Vagina (tissue), 2 donors: ENCODE data around the gene FAF1. TPM values are rescaled to one million over a fixed set of nuclear protein-coding genes. Genes with fewer than 3 reads are reported as not detected.
"Not testable (repeated sequence)": the region's sequence is repeated elsewhere in the genome, so short reads cannot be mapped to it uniquely, and the experiment has no call there.

ENCODE experiments used
- DNase-seq, 2 donors: peaks; one replicate each; pipeline ENCODE4 v3.0.0-alpha.2; 2017; ENCODE audit errors: extremely low spot score in 2 of 2
- H3K27ac ChIP-seq: fragments of 200-600 bp; sonication (generic); one replicate; pipeline ENCODE4 v1.5.1; 2019
- H3K27me3 ChIP-seq: fragments of 200-600 bp; sonication (generic); one replicate; pipeline ENCODE4 v1.5.1; 2019
- H3K36me3 ChIP-seq, 2 donors: fragments of 200-600 bp; sonication (generic); one replicate each; pipeline ENCODE4 v1.5.1; 2017 to 2019
- H3K4me1 ChIP-seq: fragments of 200-600 bp; sonication (generic); one replicate; pipeline ENCODE4 v1.5.1; 2019
- H3K4me3 ChIP-seq, 2 donors: fragments of 200-600 bp; sonication (generic); 1 replicate in 1 of 2; 2 replicates in 1 of 2; pipeline ENCODE4 v1.5.1; 2016 to 2019
- H3K9me3 ChIP-seq: fragments of 200-600 bp; sonication (generic); one replicate; pipeline ENCODE4 v1.5.1; 2019
- CTCF ChIP-seq, 3 experiments: fragments of 450-650 bp in 2 of 3; fragments of 200-600 bp in 1 of 3; sonication (generic) in 1 of 3; IDR thresholded peaks; one replicate each; pipeline ENCODE4 v1.5.1; 2017 to 2019; ENCODE audit warnings: antibody characterized with exemption in 3 of 3, mild to moderate bottlenecking in 2 of 3, moderate library complexity in 2 of 3
- POLR2A ChIP-seq, 2 donors: fragments of 450-650 bp; IDR thresholded peaks; one replicate each; pipeline ENCODE4 v1.6.1; 2017; ENCODE audit warnings: antibody characterized with exemption in 2 of 2, mild to moderate bottlenecking in 2 of 2, moderate library complexity in 2 of 2
- POLR2AphosphoS5 ChIP-seq, 2 donors: sonication (generic); formaldehyde crosslinking; IDR thresholded peaks; one replicate each; pipeline ENCODE4 v1.9.0; 2017; ENCODE audit warnings: antibody characterized with exemption in 2 of 2, mild to moderate bottlenecking in 2 of 2, low read depth in 1 of 2; ENCODE audit not compliant: insufficient read depth in 1 of 2
- intact Hi-C: fragments of 100-400 bp; cut with DNase I; formaldehyde crosslinking; loops from one replicate; pipeline ENCODE4 v1.15.1; 2023
- total RNA-seq: library from RNA; depleted of rRNA; stranded (reverse); fragments of >200 nt; gene quantifications from one replicate; pipeline ENCODE4 v1.2.3, GENCODE V29; 2016

FAF1 gene
- total RNA-seq, 1 donor from 2014 or later, result 40.0 TPM

- Histone ChIP-seq H3K27me3 (no peaks in the 10 kb centered on the region), H3K9me3 (no peaks in the 10 kb centered on the region), H3K36me3 (no peaks in the 10 kb centered on the region), H3K4me1 (no peaks in the 10 kb centered on the region), H3K4me3 (no peak overlapping the region), H3K27ac (no peak overlapping the region)
- no peak for DNase-seq
- TF ChIP-seq POLR2A (IDR thresholded peaks at IDR 0.05) (no peak), CTCF (IDR thresholded peaks at IDR 0.05) (no peak), POLR2AphosphoS5 (IDR thresholded peaks at IDR 0.05; ENCODE audit: insufficient read depth in 1 of 2, low read depth in 1 of 2) (no peak)
- intact Hi-C loops, result no loop called here
These were observed 40.1 kb upstream of the FAF1 start for GRCh38 chr1:51000160-51000559.

GRCh38 chr1:50999375-50999774, 39.3 kb upstream of the FAF1 start:
- H3K27ac ChIP-seq, H3K27me3 ChIP-seq, H3K36me3 ChIP-seq, intact Hi-C loops, H3K4me1 ChIP-seq, H3K9me3 ChIP-seq, DNase-seq, H3K4me3 ChIP-seq: not testable (repeated sequence)

- H3K36me3 ChIP-seq, result no peaks in the 10 kb centered on the region
- intact Hi-C loops, result no loop called here
- no peaks in the 10 kb centered on the region for H3K27me3 ChIP-seq
- no peak for DNase-seq
- no peak for TF ChIP-seq CTCF (IDR thresholded peaks at IDR 0.05)
- TF ChIP-seq POLR2AphosphoS5 (IDR thresholded peaks at IDR 0.05; ENCODE audit: insufficient read depth in 1 of 2, low read depth in 1 of 2), result no peak
- TF ChIP-seq POLR2A (IDR thresholded peaks at IDR 0.05), result no peak
- no peak overlapping the region for H3K27ac ChIP-seq
- no peak overlapping the region for H3K4me3 ChIP-seq
- H3K4me1 ChIP-seq, result no peaks in the 10 kb centered on the region
- no peaks in the 10 kb centered on the region for H3K9me3 ChIP-seq
These were observed 36.0 kb upstream of the FAF1 start for GRCh38 chr1:50996083-50996482.

- H3K36me3 ChIP-seq, result no peaks in the 10 kb centered on the region
- intact Hi-C loops, result no loop called here
- no peak for DNase-seq
- H3K4me1 ChIP-seq, result no peaks in the 10 kb centered on the region
- H3K4me3 ChIP-seq, result no peak overlapping the region
- TF ChIP-seq CTCF (IDR thresholded peaks at IDR 0.05) (no peak), POLR2AphosphoS5 (IDR thresholded peaks at IDR 0.05; ENCODE audit: insufficient read depth in 1 of 2, low read depth in 1 of 2) (no peak), POLR2A (IDR thresholded peaks at IDR 0.05) (no peak)
- no peak overlapping the region for H3K27ac ChIP-seq
- no peaks in the 10 kb centered on the region for H3K27me3 ChIP-seq
- H3K9me3 ChIP-seq, result no peaks in the 10 kb centered on the region
These were observed 35.6 kb upstream of the FAF1 start for GRCh38 chr1:50995651-50996050.

GRCh38 chr1:50994997-50995396, 34.9 kb upstream of the FAF1 start:
- H3K27ac ChIP-seq, result no peak overlapping the region
- H3K4me3 ChIP-seq, result no peak overlapping the region
- intact Hi-C loops, result no loop called here
- H3K4me1 ChIP-seq, result no peaks in the 10 kb centered on the region
- TF ChIP-seq POLR2AphosphoS5 (IDR thresholded peaks at IDR 0.05; ENCODE audit: insufficient read depth in 1 of 2, low read depth in 1 of 2), result no peak
- no peak for TF ChIP-seq POLR2A (IDR thresholded peaks at IDR 0.05)
- no peak for TF ChIP-seq CTCF (IDR thresholded peaks at IDR 0.05)
- no peaks in the 10 kb centered on the region for H3K27me3 ChIP-seq
- no peak for DNase-seq
- H3K9me3 ChIP-seq, result no peaks in the 10 kb centered on the region
- no peaks in the 10 kb centered on the region for H3K36me3 ChIP-seq

- no peak for DNase-seq
- Histone ChIP-seq H3K4me3 (no peak overlapping the region), H3K27ac (no peak overlapping the region), H3K36me3 (no peaks in the 10 kb centered on the region), H3K27me3 (no peaks in the 10 kb centered on the region), H3K4me1 (no peaks in the 10 kb centered on the region), H3K9me3 (no peaks in the 10 kb centered on the region)
- TF ChIP-seq CTCF (IDR thresholded peaks at IDR 0.05), result no peak
- TF ChIP-seq POLR2AphosphoS5 (IDR thresholded peaks at IDR 0.05; ENCODE audit: insufficient read depth in 1 of 2, low read depth in 1 of 2), result no peak
- TF ChIP-seq POLR2A (IDR thresholded peaks at IDR 0.05), result no peak
- intact Hi-C loops, result no loop called here
These were observed 33.6 kb upstream of the FAF1 start for GRCh38 chr1:50993645-50994044.
